Progenitor cell of endocrine pancreas (in vitro differentiated cells): ENCODE data around the gene CERK. TPM values are rescaled to one million over a fixed set of nuclear protein-coding genes. Genes with fewer than 3 reads are reported as not detected.

Experiments used
- DNase-seq: peaks from one replicate; pipeline ENCODE4 v3.0.0; 2021; ENCODE audit warnings: low spot score; ENCODE audit not compliant: unreplicated experiment
- H3K27ac Mint-ChIP-seq: 2 replicates; pipeline ENCODE4 v1.8.0; 2021; ENCODE audit warnings: mild to moderate bottlenecking, moderate library complexity, mixed read lengths
- H3K27me3 Mint-ChIP-seq: 2 replicates; pipeline ENCODE4 v1.8.0; 2021; ENCODE audit warnings: mixed read lengths
- H3K36me3 Mint-ChIP-seq: 2 replicates; pipeline ENCODE4 v1.8.0; 2022; ENCODE audit warnings: mixed read lengths; ENCODE audit not compliant: insufficient read depth
- H3K4me1 Mint-ChIP-seq: 2 replicates; pipeline ENCODE4 v1.8.0; 2021; ENCODE audit warnings: low read depth, mixed read lengths
- H3K4me3 Mint-ChIP-seq: 2 replicates; pipeline ENCODE4 v1.8.0; 2021; ENCODE audit warnings: low read depth, mild to moderate bottlenecking, moderate library complexity, mixed read lengths
- H3K9me3 Mint-ChIP-seq: 2 replicates; pipeline ENCODE4 v1.8.0; 2021; ENCODE audit warnings: low read depth, mixed read lengths
- CTCF ChIP-seq: fragments of 200-600 bp; sonication (generic); IDR thresholded peaks from one replicate; pipeline ENCODE4 v1.5.0; 2021; ENCODE audit warnings: antibody characterized with exemption, mild to moderate bottlenecking; ENCODE audit not compliant: unreplicated experiment
- total RNA-seq: library from RNA; stranded (reverse); gene quantifications from 2 replicates; pipeline ENCODE4 v1.2.1, GENCODE V29; 2021

Gene CERK
- total RNA-seq, 1 donor from 2014 or later = 62.0 TPM

DNA sequence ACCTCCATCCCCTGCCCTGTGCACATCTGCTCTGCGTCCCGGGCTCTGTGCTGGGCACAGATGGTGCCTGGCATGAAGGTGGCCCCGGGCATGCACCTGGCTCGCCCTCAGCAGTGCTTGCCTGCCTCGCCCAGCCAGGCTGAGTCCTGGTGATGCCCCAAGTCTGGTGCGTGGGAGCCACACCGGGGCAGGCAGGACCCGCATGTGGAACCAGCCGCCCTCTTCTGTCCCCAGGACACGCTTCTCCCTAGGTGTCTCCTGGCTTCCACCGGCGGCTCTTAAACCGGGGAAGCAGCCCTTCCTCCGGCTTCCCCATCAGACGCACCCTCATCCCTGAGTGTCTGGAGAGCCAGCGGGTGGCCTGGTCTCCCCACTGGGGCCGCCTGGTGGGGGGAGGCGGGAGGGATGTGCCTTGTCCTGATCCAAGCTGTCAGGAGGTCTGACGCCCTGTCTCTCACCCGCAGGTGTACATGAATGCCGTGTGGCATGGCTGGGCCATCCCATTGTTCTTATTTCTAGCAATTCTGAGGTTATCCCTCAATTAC lies 72.8 kb downstream of the CERK start:
- Mint-ChIP-seq H3K9me3 (no peaks in the 10 kb centered on the region), H3K27me3 (no peaks in the 10 kb centered on the region), H3K4me3 (no peak overlapping the region), H3K27ac (no peak overlapping the region), H3K36me3 (peaks cover 6% of the 10 kb centered on the region), H3K4me1 (peaks cover 3% of the 10 kb centered on the region)
- DNase-seq = no peak
- TF ChIP-seq CTCF = no peak

GRCh38 chr22:46664301-46664855 lies 73.7 kb downstream of the CERK start:
- Mint-ChIP-seq H3K9me3 (no peaks in the 10 kb centered on the region), H3K4me1 (peaks cover 3% of the 10 kb centered on the region), H3K27ac (no peak overlapping the region), H3K4me3 (no peak overlapping the region), H3K27me3 (no peaks in the 10 kb centered on the region), H3K36me3 (peaks cover 4% of the 10 kb centered on the region)
- no peak for TF ChIP-seq CTCF
- DNase-seq = no peak

DNA sequence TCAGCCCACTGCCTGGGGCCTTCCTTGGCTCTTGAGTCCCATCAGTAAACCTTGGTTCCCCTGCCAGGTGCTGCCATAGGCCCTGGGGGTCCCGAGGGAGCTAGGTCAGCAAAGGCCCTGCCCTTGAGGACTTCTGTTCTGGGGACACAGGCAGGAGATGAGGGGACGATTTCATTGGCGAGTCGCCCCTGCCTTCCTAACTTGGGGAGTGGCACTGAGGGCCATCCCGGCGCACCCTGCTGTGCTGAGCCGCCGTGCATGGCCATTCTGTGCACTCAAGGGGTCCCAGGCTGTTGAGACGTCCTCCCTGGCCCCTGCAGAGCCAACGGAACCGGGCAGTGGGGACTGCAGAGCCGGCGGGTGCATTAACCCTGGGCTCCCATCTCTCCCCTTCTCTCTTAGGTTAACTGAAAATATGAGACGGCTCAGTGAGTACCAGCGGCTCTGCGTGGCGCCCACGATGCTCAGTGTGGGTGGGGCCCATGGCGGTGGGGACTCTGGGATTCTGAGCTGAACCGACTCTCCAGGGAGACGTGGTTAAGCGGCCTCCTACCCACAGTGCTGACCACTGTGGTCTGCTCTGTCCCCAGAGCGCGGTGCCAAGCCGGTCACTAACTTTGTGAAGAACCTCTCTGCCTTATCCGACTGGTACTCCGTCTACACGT lies 74.5 kb downstream of the CERK start:
- peaks cover 1% of the 10 kb centered on the region for H3K36me3 Mint-ChIP-seq
- H3K27me3 Mint-ChIP-seq = no peaks in the 10 kb centered on the region
- H3K9me3 Mint-ChIP-seq = no peaks in the 10 kb centered on the region
- H3K27ac Mint-ChIP-seq = peak overlapping the region; percentile 64
- DNase-seq = no peak
- no peak overlapping the region for H3K4me3 Mint-ChIP-seq
- TF ChIP-seq CTCF = no peak
- peaks cover 3% of the 10 kb centered on the region for H3K4me1 Mint-ChIP-seq

DNA sequence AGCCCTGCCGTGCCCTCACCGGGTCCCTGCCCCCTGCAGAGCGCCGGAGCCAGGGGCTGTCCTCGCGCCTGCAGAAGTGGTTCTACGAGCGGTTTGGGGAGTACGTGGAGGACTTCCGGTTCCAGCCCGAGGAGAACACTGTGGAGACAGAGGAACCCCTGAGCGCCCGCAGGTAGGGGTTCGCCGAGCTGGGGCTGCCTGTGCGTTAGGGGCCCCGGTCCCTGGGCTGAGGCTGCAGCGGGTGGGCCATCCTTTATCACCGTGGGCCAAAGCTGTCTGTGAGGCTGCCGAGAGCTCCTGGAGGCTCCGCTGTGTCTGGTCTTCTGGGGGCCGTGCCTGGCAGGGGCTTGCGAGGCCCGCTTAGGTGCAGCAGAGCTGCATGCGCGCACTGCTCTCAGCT lies 75.1 kb downstream of the CERK start:
- no peak for TF ChIP-seq CTCF
- DNase-seq = no peak
- Mint-ChIP-seq H3K27ac (no peak overlapping the region), H3K9me3 (no peaks in the 10 kb centered on the region), H3K4me3 (no peak overlapping the region), H3K27me3 (no peaks in the 10 kb centered on the region), H3K36me3 (peaks cover 1% of the 10 kb centered on the region), H3K4me1 (peaks cover 3% of the 10 kb centered on the region)

DNA sequence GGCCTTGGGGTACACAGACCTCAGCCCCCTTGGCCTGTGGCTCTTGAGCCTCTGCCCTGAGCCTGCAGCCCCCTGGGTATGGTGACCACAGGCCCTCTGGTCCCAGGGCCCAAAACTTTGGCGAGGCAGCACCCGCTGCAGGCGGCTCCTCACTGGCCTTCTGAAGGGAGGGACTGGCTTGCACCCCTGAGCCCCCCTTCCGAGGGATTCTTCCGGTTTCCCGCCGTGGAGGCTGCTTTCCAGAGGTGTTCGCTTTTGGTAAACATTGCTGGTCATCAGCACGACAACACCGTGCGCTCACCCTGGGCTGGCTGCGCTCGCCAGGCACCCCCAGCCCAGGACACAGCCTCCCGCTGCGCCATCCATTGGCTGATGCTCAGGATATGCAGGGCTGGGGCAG lies 75.8 kb downstream of the CERK start:
- peaks cover 3% of the 10 kb centered on the region for H3K4me1 Mint-ChIP-seq
- peaks cover 1% of the 10 kb centered on the region for H3K36me3 Mint-ChIP-seq
- H3K4me3 Mint-ChIP-seq = no peak overlapping the region
- no peak for TF ChIP-seq CTCF
- no peaks in the 10 kb centered on the region for H3K27me3 Mint-ChIP-seq
- DNase-seq = no peak
- peak overlapping the region; percentile 29 for H3K27ac Mint-ChIP-seq
- no peaks in the 10 kb centered on the region for H3K9me3 Mint-ChIP-seq
